ENCODE data around the gene ATP5MC2.

ATP5MC2 gene

DNA sequence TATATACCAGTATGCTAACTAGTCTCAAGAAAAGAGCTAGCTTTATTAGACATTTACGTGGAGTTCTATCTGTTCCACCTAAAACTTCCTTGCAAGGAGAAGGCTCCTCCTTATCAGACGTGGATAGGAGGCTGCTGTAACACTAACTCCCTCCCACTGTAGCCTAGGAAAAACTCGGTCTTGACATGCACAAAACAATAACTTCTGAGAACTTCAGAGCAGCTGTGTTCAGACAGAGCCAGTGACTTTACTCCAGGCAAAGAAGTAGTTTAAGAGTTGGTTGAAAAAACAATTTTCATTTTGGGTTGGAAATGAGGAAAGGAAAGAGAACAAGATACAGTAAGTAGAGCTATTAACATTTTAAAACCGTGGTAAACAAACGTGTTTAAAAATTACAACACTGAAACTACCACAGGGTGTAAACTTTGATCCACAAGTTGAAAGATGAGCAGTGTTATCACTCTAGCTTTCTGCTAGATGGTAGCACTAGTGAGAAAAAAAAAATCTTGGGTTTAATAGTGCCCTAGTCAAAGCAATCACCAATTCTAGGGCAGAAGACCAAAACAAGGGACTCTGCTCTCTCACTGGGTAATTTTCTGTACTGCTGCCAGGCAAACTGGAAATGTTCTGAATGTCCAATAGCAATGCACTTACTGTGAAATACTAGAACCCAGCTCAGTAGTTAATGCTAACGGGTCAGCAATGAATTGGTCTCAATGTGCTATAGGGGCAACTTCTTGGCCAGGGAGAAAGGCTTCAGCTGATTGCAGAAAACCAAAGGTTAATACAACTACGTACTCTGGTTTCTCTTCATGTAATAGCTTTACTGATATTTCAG, 52.1 kb downstream of the ATP5MC2 start:
- no peak for DNase-seq (ENCODE audit: insufficient read length)
- TF ChIP-seq POLR2A (IDR thresholded peaks at IDR 0.05; ENCODE audit: low read depth, low read length) (no peak), POLR2AphosphoS5 (IDR thresholded peaks at IDR 0.05; ENCODE audit: low read depth, low read length) (no peak), TAF1 (IDR thresholded peaks at IDR 0.05; ENCODE audit: borderline replicate concordance, low read depth, low read length) (no peak)
- no peak for FAIRE-seq

DNA sequence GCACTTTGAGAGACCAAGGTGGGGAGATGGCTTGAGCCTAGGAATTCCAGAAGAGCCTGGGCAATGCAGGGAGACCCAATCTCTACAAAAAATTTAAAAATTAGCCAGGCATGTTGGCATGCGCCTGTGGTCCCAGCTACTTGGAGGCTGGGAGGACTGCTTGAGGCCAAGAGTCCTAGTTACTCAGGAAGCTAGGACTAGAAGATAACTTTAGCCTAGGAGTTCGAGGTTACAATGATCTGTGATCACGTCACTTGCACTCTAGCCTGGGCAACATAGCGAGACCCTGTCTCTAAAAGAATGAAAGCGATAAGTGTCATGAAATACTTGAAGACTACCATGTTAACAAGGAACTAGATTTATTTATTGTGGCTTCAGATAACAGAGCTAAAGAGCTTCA, 53.2 kb downstream of the ATP5MC2 start:
- FAIRE-seq = no peak
- no peak for TF ChIP-seq POLR2A (IDR thresholded peaks at IDR 0.05; ENCODE audit: low read depth, low read length)
- no peak for TF ChIP-seq POLR2AphosphoS5 (IDR thresholded peaks at IDR 0.05; ENCODE audit: low read depth, low read length)
- TF ChIP-seq TAF1 (IDR thresholded peaks at IDR 0.05; ENCODE audit: borderline replicate concordance, low read depth, low read length) = no peak
- DNase-seq (ENCODE audit: insufficient read length) = no peak

DNA sequence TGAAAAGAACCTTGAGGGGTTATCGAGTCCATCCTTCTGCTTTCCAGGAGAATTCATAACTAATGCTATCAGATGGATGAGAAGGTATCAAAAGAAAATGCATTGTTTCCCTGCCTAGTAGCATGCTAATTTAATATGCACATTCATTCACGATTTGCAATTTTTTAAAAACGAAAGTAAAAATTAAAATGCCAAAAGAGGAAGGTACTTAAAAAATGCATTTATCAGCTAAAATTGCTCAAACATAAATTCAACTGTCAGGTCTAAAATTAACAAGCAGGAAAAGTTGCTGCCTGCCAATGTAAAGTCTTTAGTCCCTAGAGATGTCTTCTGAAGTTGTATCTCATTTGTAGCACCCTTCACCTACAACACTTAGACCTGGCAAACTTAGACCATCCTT, 57.6 kb downstream of the ATP5MC2 start:
- DNase-seq (ENCODE audit: insufficient read length) = no peak
- peak; percentile 66 for FAIRE-seq
- TF ChIP-seq POLR2AphosphoS5 (IDR thresholded peaks at IDR 0.05; ENCODE audit: low read depth, low read length) (no peak), TAF1 (IDR thresholded peaks at IDR 0.05; ENCODE audit: borderline replicate concordance, low read depth, low read length) (no peak), POLR2A (IDR thresholded peaks at IDR 0.05; ENCODE audit: low read depth, low read length) (no peak)

DNA sequence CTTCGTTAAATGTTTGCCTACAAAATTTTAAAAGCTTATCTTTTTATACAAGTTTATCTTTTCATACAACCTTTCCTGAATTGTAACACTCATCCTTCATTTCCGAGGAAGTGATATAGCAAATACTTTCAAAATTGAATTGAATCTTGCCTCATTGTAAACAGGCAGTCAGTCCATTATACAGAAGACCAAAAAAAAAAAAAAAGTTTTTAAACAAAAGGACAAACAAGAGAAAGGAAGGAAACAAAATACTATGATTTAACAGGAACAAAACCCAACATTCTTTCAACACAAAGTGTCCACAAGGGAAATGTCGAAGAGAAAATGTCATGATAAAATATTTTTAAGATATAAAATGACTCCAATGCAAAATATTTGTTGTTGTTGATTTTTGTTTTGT, 58.2 kb downstream of the ATP5MC2 start:
- TF ChIP-seq POLR2A (IDR thresholded peaks at IDR 0.05; ENCODE audit: low read depth, low read length) (no peak), TAF1 (IDR thresholded peaks at IDR 0.05; ENCODE audit: borderline replicate concordance, low read depth, low read length) (no peak), POLR2AphosphoS5 (IDR thresholded peaks at IDR 0.05; ENCODE audit: low read depth, low read length) (no peak)
- DNase-seq (ENCODE audit: insufficient read length) = no peak
- FAIRE-seq = no peak

DNA sequence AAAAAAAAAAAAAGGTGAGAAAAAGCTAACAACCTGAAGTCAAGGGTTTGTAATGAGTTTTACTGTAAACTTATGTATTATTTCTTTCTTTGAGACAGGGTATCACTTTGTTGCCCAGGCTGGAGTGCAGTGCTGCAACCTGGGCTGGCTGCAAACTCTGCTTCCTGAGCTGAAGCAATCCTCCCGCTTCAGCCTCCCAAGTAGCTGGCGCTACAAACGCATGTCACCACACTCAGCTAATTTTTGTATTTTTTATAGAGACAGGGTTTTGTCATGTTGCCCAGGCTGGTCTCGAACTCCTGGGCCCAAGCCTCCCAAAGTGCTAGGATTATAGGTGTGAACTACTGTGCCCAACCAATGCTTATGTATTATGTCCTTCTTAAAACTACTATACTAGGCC, 58.9 kb downstream of the ATP5MC2 start:
- FAIRE-seq = no peak

More for the DNA sequence above, 58.9 kb downstream of the ATP5MC2 start:
- no peak for DNase-seq (ENCODE audit: insufficient read length)
- TF ChIP-seq POLR2AphosphoS5 (IDR thresholded peaks at IDR 0.05; ENCODE audit: low read depth, low read length) (no peak), TAF1 (IDR thresholded peaks at IDR 0.05; ENCODE audit: borderline replicate concordance, low read depth, low read length) (no peak), POLR2A (IDR thresholded peaks at IDR 0.05; ENCODE audit: low read depth, low read length) (no peak)

Data from GM12892 (cell line).